RWPE2 (cell line): Measurements from ENCODE around the gene HS2ST1.
"Not testable (repeated sequence)": the region's sequence is repeated elsewhere in the genome, so short reads cannot be mapped to it uniquely, and the experiment has no call there.

ENCODE experiments used
- ATAC-seq: fragments of 200-7000 bp; cut with Tn5 transposase; 3 replicates; pipeline ENCODE4 v1.9.1; 2021; ENCODE audit warnings: low read depth
- DNase-seq: peaks from one replicate; pipeline ENCODE4 v3.0.0-alpha.2; 2020; ENCODE audit warnings: low spot score
- H3K27ac ChIP-seq: fragments of 450-650 bp; 2 replicates; pipeline ENCODE4 v1.5.1; 2017; ENCODE audit warnings: mild to moderate bottlenecking; ENCODE audit not compliant: poor library complexity, severe bottlenecking
- H3K27me3 ChIP-seq: fragments of 250-450 bp; sonication (Bioruptor Pico); 2 replicates; pipeline ENCODE4 v1.5.1; 2021; ENCODE audit warnings: mild to moderate bottlenecking, moderate library complexity; ENCODE audit not compliant: insufficient read depth, poor library complexity, severe bottlenecking
- H3K36me3 ChIP-seq: fragments of 250-450 bp; sonication (Bioruptor Pico); 2 replicates; pipeline ENCODE4 v1.5.1; 2020; ENCODE audit warnings: low read depth, mild to moderate bottlenecking, moderate library complexity
- H3K4me1 ChIP-seq: fragments of 250-450 bp; sonication (Bioruptor Pico); 2 replicates; pipeline ENCODE4 v1.5.1; 2021; ENCODE audit warnings: mild to moderate bottlenecking, moderate library complexity; ENCODE audit not compliant: insufficient read depth, poor library complexity, severe bottlenecking
- H3K4me3 ChIP-seq: fragments of 250-450 bp; sonication (Bioruptor Pico); 2 replicates; pipeline ENCODE4 v1.5.1; 2021; ENCODE audit warnings: mild to moderate bottlenecking, moderate library complexity; ENCODE audit not compliant: severe bottlenecking
- H3K9me3 ChIP-seq: fragments of 250-450 bp; sonication (Bioruptor Pico); 2 replicates; pipeline ENCODE4 v1.5.1; 2021; ENCODE audit warnings: mild to moderate bottlenecking, moderate library complexity; ENCODE audit not compliant: severe bottlenecking
- TF ChIP-seq, protein P1 (sequence below): fragments of 450-650 bp; IDR thresholded peaks from one replicate; pipeline ENCODE4 v1.5.1; 2017; ENCODE audit warnings: mild to moderate bottlenecking, moderate library complexity; ENCODE audit not compliant: poor library complexity, severe bottlenecking

HS2ST1 gene

DNA sequence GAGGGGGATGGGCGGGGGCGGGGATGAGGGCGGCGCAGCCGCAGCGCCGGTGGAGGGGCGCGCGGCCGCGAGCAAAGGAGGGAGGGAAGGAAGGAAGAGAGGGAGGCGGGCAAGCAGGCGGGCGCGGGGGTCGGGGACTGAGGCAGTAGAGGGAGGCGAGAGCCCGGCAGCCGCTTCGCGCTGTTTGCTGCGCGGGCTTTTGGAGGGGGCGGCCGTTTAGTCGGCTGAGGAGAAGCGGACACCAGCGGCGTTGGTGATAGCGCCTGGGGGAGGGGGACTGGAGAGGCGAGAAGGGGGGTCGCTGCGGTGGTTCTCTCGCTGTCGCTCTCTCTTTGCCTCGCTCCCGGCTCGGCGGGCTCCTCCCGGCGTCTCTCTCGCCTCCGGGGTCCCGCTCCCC, at the start of gene HS2ST1:
HS2ST1 (plus strand) TSS at position 35 of the 397 bp plus-strand sequence.
- Histone ChIP-seq H3K27me3 (no peaks in the 10 kb centered on the region), H3K4me3 (peak within 1 kb of the TSS; percentile 72), H3K36me3 (peaks cover 23% of the 10 kb centered on the region), H3K27ac (peak within 1 kb of the TSS; percentile 50), H3K4me1 (peaks cover 15% of the 10 kb centered on the region), H3K9me3 (no peaks in the 10 kb centered on the region)
- ATAC-seq = no peak
- TF ChIP-seq, protein P1, sequence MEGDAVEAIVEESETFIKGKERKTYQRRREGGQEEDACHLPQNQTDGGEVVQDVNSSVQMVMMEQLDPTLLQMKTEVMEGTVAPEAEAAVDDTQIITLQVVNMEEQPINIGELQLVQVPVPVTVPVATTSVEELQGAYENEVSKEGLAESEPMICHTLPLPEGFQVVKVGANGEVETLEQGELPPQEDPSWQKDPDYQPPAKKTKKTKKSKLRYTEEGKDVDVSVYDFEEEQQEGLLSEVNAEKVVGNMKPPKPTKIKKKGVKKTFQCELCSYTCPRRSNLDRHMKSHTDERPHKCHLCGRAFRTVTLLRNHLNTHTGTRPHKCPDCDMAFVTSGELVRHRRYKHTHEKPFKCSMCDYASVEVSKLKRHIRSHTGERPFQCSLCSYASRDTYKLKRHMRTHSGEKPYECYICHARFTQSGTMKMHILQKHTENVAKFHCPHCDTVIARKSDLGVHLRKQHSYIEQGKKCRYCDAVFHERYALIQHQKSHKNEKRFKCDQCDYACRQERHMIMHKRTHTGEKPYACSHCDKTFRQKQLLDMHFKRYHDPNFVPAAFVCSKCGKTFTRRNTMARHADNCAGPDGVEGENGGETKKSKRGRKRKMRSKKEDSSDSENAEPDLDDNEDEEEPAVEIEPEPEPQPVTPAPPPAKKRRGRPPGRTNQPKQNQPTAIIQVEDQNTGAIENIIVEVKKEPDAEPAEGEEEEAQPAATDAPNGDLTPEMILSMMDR = no peak
- DNase-seq = no peak

DNA sequence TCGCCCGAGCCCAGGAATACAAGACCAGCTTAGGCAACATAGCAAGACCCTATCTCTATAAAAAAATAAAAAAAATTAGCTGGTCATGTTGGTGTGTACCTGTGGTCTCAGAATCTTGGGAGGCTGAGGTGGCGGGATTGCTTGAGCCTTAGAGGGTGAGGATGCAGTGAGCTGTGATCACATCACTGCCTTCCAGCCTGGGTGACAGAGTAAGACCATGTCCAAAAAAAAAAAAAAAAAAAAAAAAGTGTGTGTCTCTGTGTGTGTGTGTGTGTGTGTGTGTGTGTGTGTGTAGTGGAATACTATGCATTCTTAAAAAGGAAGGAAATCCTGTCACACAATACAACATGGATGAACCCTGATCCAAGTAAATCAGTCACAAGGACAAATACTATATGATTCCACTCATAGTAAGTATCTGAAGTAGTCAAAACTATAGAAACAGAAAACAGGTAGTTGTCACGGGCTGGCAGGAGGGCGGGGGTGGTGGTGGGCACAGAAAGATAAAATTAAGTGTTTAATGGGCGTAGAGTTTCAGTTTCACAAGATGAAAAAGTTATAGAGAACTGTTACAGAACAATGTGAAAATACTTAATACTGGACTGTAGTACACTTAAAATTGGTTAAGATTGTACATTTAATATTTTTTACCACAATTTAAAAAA, 48.3 kb upstream of the HS2ST1 start:
- ATAC-seq = no peak
- H3K27ac ChIP-seq = no peak overlapping the region
- no peaks in the 10 kb centered on the region for H3K27me3 ChIP-seq
- peaks cover 27% of the 10 kb centered on the region for H3K36me3 ChIP-seq
- H3K4me3 ChIP-seq = no peak overlapping the region
- no peaks in the 10 kb centered on the region for H3K9me3 ChIP-seq
- TF ChIP-seq, protein P1 = no peak
- no peak for DNase-seq
- peaks cover 4% of the 10 kb centered on the region for H3K4me1 ChIP-seq

DNA sequence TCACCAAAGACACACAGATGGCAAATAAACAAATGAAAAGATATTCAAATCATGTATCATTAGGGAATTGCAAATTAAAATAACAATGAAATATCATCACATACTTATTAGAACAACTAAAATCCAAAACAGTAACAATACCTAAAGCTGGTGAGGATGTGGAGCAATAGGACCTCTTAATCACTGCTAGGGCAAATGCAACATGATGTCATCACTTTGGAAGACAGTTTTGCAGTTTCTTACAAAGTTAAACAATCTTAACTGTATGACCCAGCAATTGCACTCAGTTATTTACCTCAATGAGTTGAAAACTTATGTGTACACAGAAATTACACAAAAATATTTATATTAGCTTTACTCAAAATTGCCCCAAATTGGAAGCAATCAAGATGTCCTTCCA, 47.8 kb upstream of the HS2ST1 start:
- ATAC-seq = no peak
- TF ChIP-seq, protein P1 = no peak
- H3K27ac ChIP-seq = no peak overlapping the region

DNA sequence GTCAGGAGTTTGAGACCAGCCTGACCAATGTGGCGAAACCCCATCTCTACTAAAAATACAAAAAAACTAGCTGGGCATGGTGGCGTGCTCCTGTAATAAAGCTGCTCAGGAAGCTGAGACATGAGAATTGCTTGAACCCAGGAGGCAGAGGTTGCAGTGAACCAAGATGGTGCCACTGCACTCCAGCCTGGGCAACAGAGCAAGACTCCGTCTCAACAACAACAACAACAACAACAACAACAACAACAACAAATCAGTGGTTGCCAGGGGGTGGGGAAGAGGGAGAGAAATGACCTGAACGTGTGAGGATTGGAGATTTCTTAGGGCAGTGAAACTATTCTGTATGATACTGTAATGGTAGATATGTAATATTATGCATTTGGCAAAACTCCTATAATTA, 47.2 kb upstream of the HS2ST1 start:
- DNase-seq, H3K27me3 ChIP-seq, ATAC-seq, H3K9me3 ChIP-seq, H3K4me3 ChIP-seq, H3K4me1 ChIP-seq, H3K27ac ChIP-seq: not testable (repeated sequence)
- peaks cover 21% of the 10 kb centered on the region for H3K36me3 ChIP-seq

More for the DNA sequence above, 47.8 kb upstream of the HS2ST1 start:
- no peak for DNase-seq
- Histone ChIP-seq H3K9me3 (no peaks in the 10 kb centered on the region), H3K36me3 (peaks cover 27% of the 10 kb centered on the region), H3K4me1 (peaks cover 5% of the 10 kb centered on the region), H3K4me3 (no peak overlapping the region), H3K27me3 (no peaks in the 10 kb centered on the region)

DNA sequence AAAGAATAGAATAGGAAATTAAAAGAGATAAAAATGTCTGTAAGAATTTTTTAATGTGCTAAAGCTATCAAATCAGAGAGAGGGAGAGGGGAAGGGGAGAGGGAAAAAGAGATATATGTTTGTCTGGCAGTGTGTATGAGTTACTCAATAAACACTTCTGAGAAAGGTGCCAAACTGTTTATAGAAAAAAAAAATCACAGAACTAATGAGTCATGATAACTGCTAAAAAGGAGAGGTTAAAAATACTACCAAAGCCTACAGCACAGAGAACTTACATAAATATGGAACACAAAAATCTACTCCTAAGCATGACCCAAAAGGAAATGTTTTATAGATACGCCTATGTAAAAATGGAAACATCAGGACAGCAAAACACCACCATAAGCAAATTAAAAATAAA, 46.0 kb upstream of the HS2ST1 start:
- peaks cover 10% of the 10 kb centered on the region for H3K4me1 ChIP-seq
- H3K4me3 ChIP-seq = no peak overlapping the region
- TF ChIP-seq, protein P1 = no peak
- ATAC-seq (0 out of 3 replicates have a peak, but pooled peaks have one; percentile 12), DNase-seq (no peak)
- H3K9me3 ChIP-seq = no peaks in the 10 kb centered on the region
- no peaks in the 10 kb centered on the region for H3K27me3 ChIP-seq
- H3K27ac ChIP-seq = no peak overlapping the region
- peaks cover 11% of the 10 kb centered on the region; the same call in 1 of the 2 replicates for H3K36me3 ChIP-seq
